Neural cell (in vitro differentiated cells): ENCODE results near the gene FAM170B.

Experiments used
- CTCF ChIP-seq: fragments of 450-650 bp; IDR thresholded peaks from 2 replicates; pipeline ENCODE4 v1.5.1; 2014; ENCODE audit warnings: antibody characterized with exemption, mild to moderate bottlenecking, moderate library complexity; ENCODE audit not compliant: poor library complexity, severe bottlenecking
- EP300 ChIP-seq: fragments of 450-650 bp; conservative IDR thresholded peaks from 2 replicates; pipeline ENCODE4 v1.6.1; 2014; ENCODE audit warnings: antibody characterized with exemption, mild to moderate bottlenecking, moderate library complexity; ENCODE audit not compliant: poor library complexity, severe bottlenecking
- EZH2 ChIP-seq: fragments of 200-600, 300-800 bp; shearing (Covaris generic), sonication (generic); IDR thresholded peaks from 2 replicates; pipeline ENCODE4 v1.6.1; 2014; ENCODE audit warnings: antibody characterized with exemption, low read length, borderline replicate concordance, mild to moderate bottlenecking; ENCODE audit not compliant: insufficient read depth, poor library complexity, severe bottlenecking
- POLR2AphosphoS5 ChIP-seq: IDR thresholded peaks from 2 replicates; pipeline ENCODE4 v1.6.1; 2012
- RAD21 ChIP-seq: fragments of 450-650 bp; conservative IDR thresholded peaks from 2 replicates; pipeline ENCODE4 v1.6.1; 2014; ENCODE audit warnings: antibody characterized with exemption, mild to moderate bottlenecking, moderate library complexity
- SMC3 ChIP-seq: fragments of 450-650 bp; conservative IDR thresholded peaks from 2 replicates; pipeline ENCODE4 v1.6.1; 2014; ENCODE audit warnings: antibody characterized with exemption, mild to moderate bottlenecking, moderate library complexity; ENCODE audit not compliant: poor library complexity
- TAF1 ChIP-seq: IDR thresholded peaks from 2 replicates; pipeline ENCODE4 v1.6.1; 2012; ENCODE audit warnings: low read depth
- TF ChIP-seq, protein P1 (sequence below): IDR thresholded peaks from 2 replicates; pipeline ENCODE4 v1.6.1; 2012; ENCODE audit warnings: borderline replicate concordance

- TF ChIP-seq CTCF (no peak), RAD21 (no peak), EZH2 (no peak), TAF1 (no peak), SMC3 (no peak), EP300 (no peak), POLR2AphosphoS5 (no peak)
- TF ChIP-seq, protein P1, sequence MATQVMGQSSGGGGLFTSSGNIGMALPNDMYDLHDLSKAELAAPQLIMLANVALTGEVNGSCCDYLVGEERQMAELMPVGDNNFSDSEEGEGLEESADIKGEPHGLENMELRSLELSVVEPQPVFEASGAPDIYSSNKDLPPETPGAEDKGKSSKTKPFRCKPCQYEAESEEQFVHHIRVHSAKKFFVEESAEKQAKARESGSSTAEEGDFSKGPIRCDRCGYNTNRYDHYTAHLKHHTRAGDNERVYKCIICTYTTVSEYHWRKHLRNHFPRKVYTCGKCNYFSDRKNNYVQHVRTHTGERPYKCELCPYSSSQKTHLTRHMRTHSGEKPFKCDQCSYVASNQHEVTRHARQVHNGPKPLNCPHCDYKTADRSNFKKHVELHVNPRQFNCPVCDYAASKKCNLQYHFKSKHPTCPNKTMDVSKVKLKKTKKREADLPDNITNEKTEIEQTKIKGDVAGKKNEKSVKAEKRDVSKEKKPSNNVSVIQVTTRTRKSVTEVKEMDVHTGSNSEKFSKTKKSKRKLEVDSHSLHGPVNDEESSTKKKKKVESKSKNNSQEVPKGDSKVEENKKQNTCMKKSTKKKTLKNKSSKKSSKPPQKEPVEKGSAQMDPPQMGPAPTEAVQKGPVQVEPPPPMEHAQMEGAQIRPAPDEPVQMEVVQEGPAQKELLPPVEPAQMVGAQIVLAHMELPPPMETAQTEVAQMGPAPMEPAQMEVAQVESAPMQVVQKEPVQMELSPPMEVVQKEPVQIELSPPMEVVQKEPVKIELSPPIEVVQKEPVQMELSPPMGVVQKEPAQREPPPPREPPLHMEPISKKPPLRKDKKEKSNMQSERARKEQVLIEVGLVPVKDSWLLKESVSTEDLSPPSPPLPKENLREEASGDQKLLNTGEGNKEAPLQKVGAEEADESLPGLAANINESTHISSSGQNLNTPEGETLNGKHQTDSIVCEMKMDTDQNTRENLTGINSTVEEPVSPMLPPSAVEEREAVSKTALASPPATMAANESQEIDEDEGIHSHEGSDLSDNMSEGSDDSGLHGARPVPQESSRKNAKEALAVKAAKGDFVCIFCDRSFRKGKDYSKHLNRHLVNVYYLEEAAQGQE = no peak
Measured at GRCh38 chr10:49177391-49178355, 43.9 kb upstream of the FAM170B start.
